Epithelial cell of esophagus (primary cell): ENCODE measurements around the gene WNT3.

Experiments
- DNase-seq: peaks from one replicate; pipeline ENCODE4 v3.0.0; 2010; ENCODE audit warnings: low read depth
- H3K4me3 ChIP-seq: 2 replicates; pipeline ENCODE4 v1.5.1; 2011; ENCODE audit warnings: mild to moderate bottlenecking, low read length, control low read depth
- CTCF ChIP-seq: IDR thresholded peaks from 2 replicates; pipeline ENCODE4 v1.5.1; 2011; ENCODE audit warnings: low read depth, mild to moderate bottlenecking, low read length, control low read depth, inconsistent platforms; ENCODE audit not compliant: insufficient read depth; ENCODE audit errors: missing control alignments

The WNT3 gene

GRCh38 chr17:46859996-46860395 lies 41.5 kb upstream of the WNT3 start:
- no peak overlapping the region for H3K4me3 ChIP-seq
- no peak for TF ChIP-seq CTCF
- DNase-seq: no peak

- TF ChIP-seq CTCF: no peak
These were observed 39.1 kb upstream of the WNT3 start for GRCh38 chr17:46857600-46857999.

GRCh38 chr17:46854948-46855347 lies 36.5 kb upstream of the WNT3 start:
- no peak for DNase-seq
- TF ChIP-seq CTCF: no peak
- H3K4me3 ChIP-seq: no peak overlapping the region

More at GRCh38 chr17:46857600-46857999, 39.1 kb upstream of the WNT3 start:
- DNase-seq: no peak
- no peak overlapping the region for H3K4me3 ChIP-seq

- H3K4me3 ChIP-seq: no peak overlapping the region
- DNase-seq: no peak
- no peak for TF ChIP-seq CTCF
These were observed 36.0 kb upstream of the WNT3 start for GRCh38 chr17:46854515-46854914.

GRCh38 chr17:46853896-46854444 lies 35.5 kb upstream of the WNT3 start:
- peak; percentile 72 for DNase-seq
- no peak for TF ChIP-seq CTCF
- H3K4me3 ChIP-seq: no peak overlapping the region

- peak within 1 kb of the TSS; percentile 20 for H3K4me3 ChIP-seq
- TF ChIP-seq CTCF: no peak
- DNase-seq: peak; percentile 41
These were observed 32.7 kb upstream of the WNT3 start, which contains the start of gene WNT9B for GRCh38 chr17:46851029-46851741. Gene WNT9B, plus strand, starts transcription at chr17:46851583. Its CDS starts 56 bp downstream, at chr17:46851639.

GRCh38 chr17:46850688-46851028 lies 32.2 kb upstream of the WNT3 start:
- TF ChIP-seq CTCF: no peak
- no peak overlapping the region for H3K4me3 ChIP-seq

More at GRCh38 chr17:46850688-46851028, 32.2 kb upstream of the WNT3 start:
- no peak for DNase-seq
